GM23338 (cell line): ENCODE measurements around the gene MYOCOS. TPM values are rescaled to one million over a fixed set of nuclear protein-coding genes. Genes with fewer than 3 reads are reported as not detected.
A peak's percentile ranks its signal among the peaks of the same experiment; 100 is the strongest.

Experiments
- ATAC-seq: fragments of 200-7000 bp; cut with Tn5 transposase; 3 replicates; pipeline ENCODE4 v1.9.1; 2020
- DNase-seq: peaks from one replicate; pipeline ENCODE4 v3.0.0-alpha.2; 2015; ENCODE audit warnings: low spot score
- H2AFZ ChIP-seq: fragments of 200-600 bp; sonication (generic); 2 replicates; pipeline ENCODE4 v1.8.0; 2016; ENCODE audit warnings: antibody characterized with exemption, mild to moderate bottlenecking, moderate library complexity
- H3F3A ChIP-seq: fragments of 200-600 bp; sonication (generic); replicated peaks from 2 replicates; pipeline ENCODE4 v1.8.0; 2017; ENCODE audit warnings: antibody characterized with exemption, mixed run types, low read depth
- H3K27ac ChIP-seq: fragments of 200-600 bp; sonication (generic); 2 replicates; pipeline ENCODE4 v1.6.1; 2016; ENCODE audit warnings: low read depth
- H3K27me3 ChIP-seq: fragments of 200-600 bp; sonication (generic); 2 replicates; pipeline ENCODE4 v1.8.0; 2016; ENCODE audit warnings: mild to moderate bottlenecking, mixed run types, moderate library complexity; ENCODE audit not compliant: insufficient read depth
- H3K36me3 ChIP-seq: fragments of 200-600 bp; sonication (generic); 2 replicates; pipeline ENCODE4 v1.8.0; 2016; ENCODE audit warnings: mild to moderate bottlenecking; ENCODE audit not compliant: insufficient read depth
- H3K4me1 ChIP-seq: fragments of 200-600 bp; sonication (generic); 2 replicates; pipeline ENCODE4 v1.8.0; 2016; ENCODE audit warnings: mild to moderate bottlenecking, moderate library complexity; ENCODE audit not compliant: insufficient read depth
- H3K4me2 ChIP-seq: fragments of 200-600 bp; sonication (generic); 2 replicates; pipeline ENCODE4 v1.7.1; 2017; ENCODE audit warnings: mixed run types
- H3K4me3 ChIP-seq: fragments of 200-600 bp; sonication (generic); 2 replicates; pipeline ENCODE4 v1.6.1; 2016; ENCODE audit warnings: mixed run types
- H3K79me2 ChIP-seq: fragments of 200-600 bp; sonication (generic); replicated peaks from 2 replicates; pipeline ENCODE4 v1.8.0; 2017; ENCODE audit warnings: mild to moderate bottlenecking; ENCODE audit not compliant: insufficient read depth
- H3K9me2 ChIP-seq: fragments of 200-600 bp; sonication (generic); 2 replicates; pipeline ENCODE4 v1.8.0; 2017; ENCODE audit not compliant: insufficient read depth
- H4K20me1 ChIP-seq: fragments of 200-600 bp; sonication (generic); replicated peaks from 2 replicates; pipeline ENCODE4 v1.8.0; 2017; ENCODE audit warnings: mild to moderate bottlenecking; ENCODE audit not compliant: insufficient read depth
- H3K27ac Mint-ChIP-seq: 2 replicates; pipeline ENCODE4 v1.8.0; 2020; ENCODE audit warnings: inconsistent platforms, mild to moderate bottlenecking, moderate library complexity, mixed read lengths
- H3K27me3 Mint-ChIP-seq: 3 replicates; pipeline ENCODE4 v1.8.0; 2022; ENCODE audit warnings: low read depth, mild to moderate bottlenecking, moderate library complexity, mixed read lengths, inconsistent platforms; ENCODE audit not compliant: insufficient read depth, poor library complexity
- H3K36me3 Mint-ChIP-seq: 3 replicates; pipeline ENCODE4 v1.8.0; 2021; ENCODE audit warnings: low read depth, mild to moderate bottlenecking, inconsistent platforms, moderate library complexity, mixed read lengths
- H3K4me1 Mint-ChIP-seq: 3 replicates; pipeline ENCODE4 v1.8.0; 2020; ENCODE audit warnings: mild to moderate bottlenecking, inconsistent platforms, mixed read lengths
- H3K4me3 Mint-ChIP-seq: 3 replicates; pipeline ENCODE4 v1.8.0; 2021; ENCODE audit warnings: moderate library complexity, mild to moderate bottlenecking, inconsistent platforms, mixed read lengths
- H3K9me3 Mint-ChIP-seq: 3 replicates; pipeline ENCODE4 v1.8.0; 2020; ENCODE audit warnings: moderate library complexity, mild to moderate bottlenecking, inconsistent platforms, mixed read lengths
- CREB1 ChIP-seq: fragments of 250-450 bp; sonication (Bioruptor Pico); IDR thresholded peaks from 2 replicates; pipeline ENCODE4 v1.5.0; 2020; ENCODE audit warnings: low read depth, mild to moderate bottlenecking, moderate library complexity
- NANOG ChIP-seq: IDR thresholded peaks from 2 replicates; pipeline ENCODE4 v1.6.1; 2016; ENCODE audit warnings: antibody characterized with exemption, borderline replicate concordance
- ZNF114 ChIP-seq: fragments of 250-450 bp; sonication (Bioruptor Pico); IDR thresholded peaks from 2 replicates; pipeline ENCODE4 v1.5.0; 2020; ENCODE audit warnings: mild to moderate bottlenecking, moderate library complexity
- polyA plus RNA-seq: library from polyadenylated mRNA; unstranded; fragments of >200 nt; fragmentation: Nextera tagmentation; extraction: Ambion mirVana; gene quantifications from 2 replicates; pipeline ENCODE4 v1.2.1, GENCODE V29; 2016
- total RNA-seq: library from RNA; depleted of rRNA; stranded (reverse); fragments of >200 nt; shearing (Covaris generic); gene quantifications from 2 replicates; pipeline ENCODE4 v1.2.3, GENCODE V29; 2014
- TF ChIP-seq, protein P1 (sequence below): IDR thresholded peaks from one replicate; pipeline ENCODE4 v1.6.1; 2018; ENCODE audit warnings: antibody characterized with exemption; ENCODE audit not compliant: unreplicated experiment
- TF ChIP-seq, protein P2 (sequence below): IDR thresholded peaks from 2 replicates; pipeline ENCODE4 v1.6.1; 2016; ENCODE audit warnings: antibody characterized with exemption
- TF ChIP-seq, protein P3 (sequence below), 2 experiments: fragments of 200-600 bp in 1 of 2; sonication (generic) in 1 of 2; conservative IDR thresholded peaks; 2 replicates each; pipeline versions ENCODE4 v1.5.1 to v1.6.1; 2016 to 2017; ENCODE audit warnings: antibody characterized with exemption in 2 of 2, low read depth in 2 of 2, mild to moderate bottlenecking in 2 of 2, moderate library complexity in 1 of 2

MYOCOS gene
- total and polyA plus RNA-seq, 2 experiments from 2014 or later, result not detected

DNA sequence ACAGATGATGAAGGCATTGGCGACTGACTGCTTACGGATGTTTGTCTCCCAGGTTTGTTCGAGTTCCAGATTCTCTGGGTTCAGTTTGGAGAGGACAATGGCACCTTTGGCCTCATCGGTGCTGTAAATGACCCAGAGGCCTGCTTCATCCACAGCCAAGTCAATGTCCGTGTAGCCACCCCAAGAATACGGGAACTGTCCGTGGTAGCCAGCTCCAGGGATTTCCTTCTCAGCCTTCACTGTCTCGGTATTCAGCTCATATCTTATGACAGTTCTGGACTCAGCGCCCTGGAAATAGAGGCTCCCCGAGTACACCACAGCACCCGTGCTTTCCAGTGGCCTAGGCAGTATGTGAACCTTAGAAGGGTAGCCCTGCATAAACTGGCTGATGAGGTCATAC is 14.1 kb downstream of the MYOCOS start:
- no peak overlapping the region for H2AFZ ChIP-seq
- H3K27ac Mint-ChIP-seq, result no peak overlapping the region
- H3K27ac ChIP-seq, result no peak overlapping the region
- DNase-seq (no peak), ATAC-seq (peak; percentile 48; the same call in 2 of the 3 replicates)
- H3F3A ChIP-seq, result no peaks in the 10 kb centered on the region
- H3K9me2 ChIP-seq, result no peaks in the 10 kb centered on the region
- H3K4me2 ChIP-seq, result no peak overlapping the region
- H3K27me3 Mint-ChIP-seq, result no peaks in the 10 kb centered on the region
- no peaks in the 10 kb centered on the region for H3K79me2 ChIP-seq
- H3K36me3 ChIP-seq, result no peaks in the 10 kb centered on the region
- TF ChIP-seq, protein P1, sequence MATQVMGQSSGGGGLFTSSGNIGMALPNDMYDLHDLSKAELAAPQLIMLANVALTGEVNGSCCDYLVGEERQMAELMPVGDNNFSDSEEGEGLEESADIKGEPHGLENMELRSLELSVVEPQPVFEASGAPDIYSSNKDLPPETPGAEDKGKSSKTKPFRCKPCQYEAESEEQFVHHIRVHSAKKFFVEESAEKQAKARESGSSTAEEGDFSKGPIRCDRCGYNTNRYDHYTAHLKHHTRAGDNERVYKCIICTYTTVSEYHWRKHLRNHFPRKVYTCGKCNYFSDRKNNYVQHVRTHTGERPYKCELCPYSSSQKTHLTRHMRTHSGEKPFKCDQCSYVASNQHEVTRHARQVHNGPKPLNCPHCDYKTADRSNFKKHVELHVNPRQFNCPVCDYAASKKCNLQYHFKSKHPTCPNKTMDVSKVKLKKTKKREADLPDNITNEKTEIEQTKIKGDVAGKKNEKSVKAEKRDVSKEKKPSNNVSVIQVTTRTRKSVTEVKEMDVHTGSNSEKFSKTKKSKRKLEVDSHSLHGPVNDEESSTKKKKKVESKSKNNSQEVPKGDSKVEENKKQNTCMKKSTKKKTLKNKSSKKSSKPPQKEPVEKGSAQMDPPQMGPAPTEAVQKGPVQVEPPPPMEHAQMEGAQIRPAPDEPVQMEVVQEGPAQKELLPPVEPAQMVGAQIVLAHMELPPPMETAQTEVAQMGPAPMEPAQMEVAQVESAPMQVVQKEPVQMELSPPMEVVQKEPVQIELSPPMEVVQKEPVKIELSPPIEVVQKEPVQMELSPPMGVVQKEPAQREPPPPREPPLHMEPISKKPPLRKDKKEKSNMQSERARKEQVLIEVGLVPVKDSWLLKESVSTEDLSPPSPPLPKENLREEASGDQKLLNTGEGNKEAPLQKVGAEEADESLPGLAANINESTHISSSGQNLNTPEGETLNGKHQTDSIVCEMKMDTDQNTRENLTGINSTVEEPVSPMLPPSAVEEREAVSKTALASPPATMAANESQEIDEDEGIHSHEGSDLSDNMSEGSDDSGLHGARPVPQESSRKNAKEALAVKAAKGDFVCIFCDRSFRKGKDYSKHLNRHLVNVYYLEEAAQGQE, result peak; percentile 80
- no peak for TF ChIP-seq NANOG
- H3K4me1 Mint-ChIP-seq, result peaks cover 7% of the 10 kb centered on the region
- no peak overlapping the region for H3K4me3 Mint-ChIP-seq
- H3K4me3 ChIP-seq, result no peak overlapping the region
- no peaks in the 10 kb centered on the region; the same call in 1 of the 3 replicates for H3K9me3 Mint-ChIP-seq
- H3K27me3 ChIP-seq, result no peaks in the 10 kb centered on the region
- no peaks in the 10 kb centered on the region for H3K36me3 Mint-ChIP-seq
- H3K4me1 ChIP-seq, result peaks cover 6% of the 10 kb centered on the region; the same call in 1 of the 2 replicates
- H4K20me1 ChIP-seq, result no peaks in the 10 kb centered on the region

DNA sequence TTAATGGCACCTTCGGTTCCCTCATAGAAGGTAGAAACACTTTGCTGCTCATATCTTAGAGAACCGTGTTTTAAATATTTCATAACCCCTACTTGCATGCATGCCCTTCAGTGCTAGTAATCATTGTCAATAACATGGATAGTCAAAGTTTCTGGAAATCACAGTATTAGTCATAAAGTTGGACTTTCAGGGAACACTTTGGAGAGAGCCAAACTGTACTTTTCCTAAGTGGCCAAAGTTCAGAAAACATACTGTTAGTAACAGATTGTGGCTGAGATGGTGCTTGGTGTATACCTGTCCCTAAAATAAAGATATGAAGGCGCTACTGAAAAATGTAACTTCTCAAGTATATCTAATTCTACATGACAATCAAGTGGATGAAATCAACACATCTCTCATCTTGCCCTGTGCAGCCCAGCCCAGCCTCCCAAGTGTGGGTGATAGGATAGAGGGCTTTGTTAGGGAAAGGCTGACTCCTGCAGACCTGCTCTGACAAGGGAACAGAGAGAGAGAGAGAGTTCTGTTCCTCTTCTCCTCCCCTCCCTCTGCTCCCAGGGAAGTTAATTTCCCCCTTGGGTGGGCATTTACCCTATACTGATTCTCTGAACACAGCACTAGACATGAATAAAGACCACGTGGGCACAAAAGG is 16.0 kb downstream of the MYOCOS start:
- H3K9me3 Mint-ChIP-seq, result no peaks in the 10 kb centered on the region
- H3K36me3 Mint-ChIP-seq, result no peaks in the 10 kb centered on the region
- Histone ChIP-seq H3K4me2 (no peak overlapping the region), H3K9me2 (no peaks in the 10 kb centered on the region), H3K27me3 (no peaks in the 10 kb centered on the region), H3K4me1 (peaks cover 17% of the 10 kb centered on the region), H3K79me2 (no peaks in the 10 kb centered on the region), H3K36me3 (no peaks in the 10 kb centered on the region), H3K27ac (no peak overlapping the region), H4K20me1 (no peaks in the 10 kb centered on the region), H3K4me3 (no peak overlapping the region), H2AFZ (0 out of 2 replicates have a peak overlapping the region, but pooled peaks have one; percentile 56), H3F3A (no peaks in the 10 kb centered on the region)
- H3K4me1 Mint-ChIP-seq, result peaks cover 17% of the 10 kb centered on the region
- H3K27me3 Mint-ChIP-seq, result peaks cover 2% of the 10 kb centered on the region
- ATAC-seq (no peak), DNase-seq (no peak)
- no peak for TF ChIP-seq ZNF114 (CRISPR knock-in tag)
- TF ChIP-seq, protein P1, result no peak
- TF ChIP-seq, protein P2, sequence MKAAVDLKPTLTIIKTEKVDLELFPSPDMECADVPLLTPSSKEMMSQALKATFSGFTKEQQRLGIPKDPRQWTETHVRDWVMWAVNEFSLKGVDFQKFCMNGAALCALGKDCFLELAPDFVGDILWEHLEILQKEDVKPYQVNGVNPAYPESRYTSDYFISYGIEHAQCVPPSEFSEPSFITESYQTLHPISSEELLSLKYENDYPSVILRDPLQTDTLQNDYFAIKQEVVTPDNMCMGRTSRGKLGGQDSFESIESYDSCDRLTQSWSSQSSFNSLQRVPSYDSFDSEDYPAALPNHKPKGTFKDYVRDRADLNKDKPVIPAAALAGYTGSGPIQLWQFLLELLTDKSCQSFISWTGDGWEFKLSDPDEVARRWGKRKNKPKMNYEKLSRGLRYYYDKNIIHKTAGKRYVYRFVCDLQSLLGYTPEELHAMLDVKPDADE, result no peak
- TF ChIP-seq, protein P3, sequence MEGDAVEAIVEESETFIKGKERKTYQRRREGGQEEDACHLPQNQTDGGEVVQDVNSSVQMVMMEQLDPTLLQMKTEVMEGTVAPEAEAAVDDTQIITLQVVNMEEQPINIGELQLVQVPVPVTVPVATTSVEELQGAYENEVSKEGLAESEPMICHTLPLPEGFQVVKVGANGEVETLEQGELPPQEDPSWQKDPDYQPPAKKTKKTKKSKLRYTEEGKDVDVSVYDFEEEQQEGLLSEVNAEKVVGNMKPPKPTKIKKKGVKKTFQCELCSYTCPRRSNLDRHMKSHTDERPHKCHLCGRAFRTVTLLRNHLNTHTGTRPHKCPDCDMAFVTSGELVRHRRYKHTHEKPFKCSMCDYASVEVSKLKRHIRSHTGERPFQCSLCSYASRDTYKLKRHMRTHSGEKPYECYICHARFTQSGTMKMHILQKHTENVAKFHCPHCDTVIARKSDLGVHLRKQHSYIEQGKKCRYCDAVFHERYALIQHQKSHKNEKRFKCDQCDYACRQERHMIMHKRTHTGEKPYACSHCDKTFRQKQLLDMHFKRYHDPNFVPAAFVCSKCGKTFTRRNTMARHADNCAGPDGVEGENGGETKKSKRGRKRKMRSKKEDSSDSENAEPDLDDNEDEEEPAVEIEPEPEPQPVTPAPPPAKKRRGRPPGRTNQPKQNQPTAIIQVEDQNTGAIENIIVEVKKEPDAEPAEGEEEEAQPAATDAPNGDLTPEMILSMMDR (conservative IDR thresholded peaks at IDR 0.05; ENCODE audit: low read depth in 2 of 2), result peak in 1 of 2 experiments; percentile 42; a peak in 2 of 4 replicates
- no peak for TF ChIP-seq CREB1 (CRISPR knock-in tag)
- no peak overlapping the region for H3K27ac Mint-ChIP-seq
- H3K4me3 Mint-ChIP-seq, result no peak overlapping the region
